C4-2B (cell line): Measurements from ENCODE around the gene TNNT3.

Experiments
- CTCF ChIP-seq: fragments of 450-650 bp; conservative IDR thresholded peaks from 2 replicates; pipeline ENCODE4 v1.5.1; 2017; ENCODE audit warnings: mild to moderate bottlenecking
- ZFX ChIP-seq: fragments of 450-650 bp; IDR thresholded peaks from 2 replicates; pipeline ENCODE4 v1.6.1; 2017

GRCh38 chr11:1875093-1875850 is 44.2 kb upstream of the TNNT3 start:
- TF ChIP-seq CTCF (no peak), ZFX (no peak)
